ENCODE results near the gene PLA2G5.

PLA2G5 gene

GRCh38 chr1:20070357-20070756, 363 bp downstream of the PLA2G5 start:
- no peak for DNase-seq

GRCh38 chr1:20071416-20071815, 1.4 kb downstream of the PLA2G5 start:
- no peak for DNase-seq

- DNase-seq: no peak
Measured at GRCh38 chr1:20072771-20073170, 2.8 kb downstream of the PLA2G5 start.

- DNase-seq: no peak
Measured at GRCh38 chr1:20073256-20073655, 3.3 kb downstream of the PLA2G5 start.

- DNase-seq: no peak
Measured at GRCh38 chr1:20074055-20074724, 4.2 kb downstream of the PLA2G5 start.

GRCh38 chr1:20074725-20075171, 4.8 kb downstream of the PLA2G5 start:
- no peak for DNase-seq

GRCh38 chr1:20075345-20075744, 5.4 kb downstream of the PLA2G5 start:
- DNase-seq: no peak

GRCh38 chr1:20076223-20076622, 6.2 kb downstream of the PLA2G5 start:
- DNase-seq: no peak

GRCh38 chr1:20076710-20077461, 6.9 kb downstream of the PLA2G5 start:
- DNase-seq: no peak

GRCh38 chr1:20078171-20078651, 8.2 kb downstream of the PLA2G5 start:
- no peak for DNase-seq

GRCh38 chr1:20078711-20079110, 8.7 kb downstream of the PLA2G5 start:
- no peak for DNase-seq

- DNase-seq: no peak
Measured at GRCh38 chr1:20079661-20080305, 9.8 kb downstream of the PLA2G5 start.

- DNase-seq: no peak
Measured at GRCh38 chr1:20080441-20081352, 10.7 kb downstream of the PLA2G5 start.

GRCh38 chr1:20081353-20081810, 11.4 kb downstream of the PLA2G5 start:
- no peak for DNase-seq

- DNase-seq: no peak
Measured at GRCh38 chr1:20082772-20083171, 12.8 kb downstream of the PLA2G5 start.

GRCh38 chr1:20083178-20083944, 13.4 kb downstream of the PLA2G5 start:
- DNase-seq: no peak

GRCh38 chr1:20086800-20087199, 16.8 kb downstream of the PLA2G5 start:
- DNase-seq: no peak

- DNase-seq: no peak
Measured at GRCh38 chr1:20087668-20088067, 17.7 kb downstream of the PLA2G5 start.

GRCh38 chr1:20089328-20090077, 19.5 kb downstream of the PLA2G5 start:
- no peak for DNase-seq

- no peak for DNase-seq
Measured at GRCh38 chr1:20090119-20090518, 20.1 kb downstream of the PLA2G5 start.

- no peak for DNase-seq
Measured at GRCh38 chr1:20090641-20091040, 20.6 kb downstream of the PLA2G5 start.

Measured in DMS153 (cell line).